GM12892 (cell line): ENCODE measurements around the gene COX10.
"Not testable (repeated sequence)": the region's sequence is repeated elsewhere in the genome, so short reads cannot be mapped to it uniquely, and the experiment has no call there.

ENCODE experiments used
- POLR2A ChIP-seq: IDR thresholded peaks from 2 replicates; pipeline ENCODE4 v1.6.1; 2011; ENCODE audit warnings: low read depth, low read length, control low read depth
- POLR2AphosphoS5 ChIP-seq: IDR thresholded peaks from 2 replicates; pipeline ENCODE4 v1.6.1; 2011; ENCODE audit warnings: low read depth, low read length, control low read depth
- TAF1 ChIP-seq: IDR thresholded peaks from 2 replicates; pipeline ENCODE4 v1.6.1; 2011; ENCODE audit warnings: low read depth, mild to moderate bottlenecking, control low read depth, low read length, borderline replicate concordance

GRCh38 chr17:14167831-14168230, 98.5 kb downstream of the COX10 start:
- not testable (repeated sequence) for TF ChIP-seq POLR2A, POLR2AphosphoS5, TAF1
